IMR-90 (cell line): ENCODE data around the gene LTBP1. TPM values are rescaled to one million over a fixed set of nuclear protein-coding genes. Genes with fewer than 3 reads are reported as not detected.

Source experiments
- ATAC-seq: fragments of 200-7000 bp; cut with Tn5 transposase; 2 replicates; pipeline ENCODE4 v1.9.1; 2020; ENCODE audit warnings: low read depth, mild to moderate bottlenecking, moderate library complexity
- BruUV-seq: library from RNA; stranded (reverse); fragments of 400-500 nt; replicated peaks from 2 replicates; lab custom pipeline; 2021; lab: Mats Ljungman, UMichigan
- CTCF ChIA-PET: fragments of 300-600 bp; formaldehyde crosslinking; extraction: SDS; loops from one replicate; lab custom pipeline; 2021; ENCODE audit warnings: antibody characterized with exemption; lab: Yijun Ruan, JAX
- POLR2A ChIA-PET: fragments of 300-600 bp; sonication (Branson Sonifier 250); formaldehyde crosslinking; loops from one replicate; lab custom pipeline; 2022; ENCODE audit warnings: antibody characterized with exemption; ENCODE audit not compliant: unreplicated experiment; lab: Charles Lee
- DNase-seq: peaks from one replicate; pipeline ENCODE4 v3.0.0; 2013
- H2AFZ ChIP-seq: replicated peaks from 2 replicates; pipeline ENCODE3; 2013; ENCODE audit warnings: low read length, mild to moderate bottlenecking; ENCODE audit not compliant: poor library complexity
- H2AK5ac ChIP-seq: 2 replicates; pipeline ENCODE4 v1.6.1; 2013; ENCODE audit warnings: low read depth, low read length, inconsistent platforms
- H2AK9ac ChIP-seq: replicated peaks from 2 replicates; pipeline ENCODE3; 2013; ENCODE audit warnings: mild to moderate bottlenecking, low read depth, low read length, moderate library complexity; ENCODE audit not compliant: poor library complexity
- H2BK120ac ChIP-seq: 2 replicates; pipeline ENCODE4 v1.6.1; 2013; ENCODE audit warnings: low read depth, low read length, inconsistent platforms
- H2BK15ac ChIP-seq: 3 replicates; pipeline ENCODE4 v1.6.1; 2013; ENCODE audit warnings: low read depth, low read length, inconsistent platforms
- H2BK20ac ChIP-seq: 2 replicates; pipeline ENCODE4 v1.6.1; 2013; ENCODE audit warnings: low read depth, mild to moderate bottlenecking, inconsistent platforms, low read length, moderate library complexity
- H2BK5ac ChIP-seq: 2 replicates; pipeline ENCODE4 v1.6.1; 2013; ENCODE audit warnings: mild to moderate bottlenecking, low read depth, low read length, inconsistent platforms; ENCODE audit not compliant: poor library complexity, severe bottlenecking
- H3K14ac ChIP-seq: replicated peaks from 2 replicates; pipeline ENCODE4 v1.6.1; 2013; ENCODE audit warnings: low read depth, low read length, inconsistent platforms
- H3K18ac ChIP-seq: 2 replicates; pipeline ENCODE4 v1.6.1; 2013; ENCODE audit warnings: low read depth, low read length, control low read depth
- H3K23ac ChIP-seq: 2 replicates; pipeline ENCODE4 v1.6.1; 2013; ENCODE audit warnings: low read depth, low read length, inconsistent platforms
- H3K27ac ChIP-seq: 2 replicates; pipeline ENCODE4 v1.5.1; 2013; ENCODE audit warnings: mild to moderate bottlenecking, control low read depth, low read length; ENCODE audit not compliant: insufficient read depth
- H3K27me3 ChIP-seq: 2 replicates; pipeline ENCODE4 v1.6.1; 2013; ENCODE audit warnings: low read length; ENCODE audit not compliant: control insufficient read depth, insufficient read depth
- H3K36me3 ChIP-seq: 2 replicates; pipeline ENCODE4 v1.6.1; 2013; ENCODE audit warnings: low read length, mixed read lengths; ENCODE audit not compliant: control insufficient read depth, insufficient read depth
- H3K4ac ChIP-seq: 2 replicates; pipeline ENCODE4 v1.6.1; 2013; ENCODE audit warnings: low read depth, low read length, inconsistent platforms
- H3K4me1 ChIP-seq: 2 replicates; pipeline ENCODE4 v1.6.1; 2013; ENCODE audit warnings: low read length, mixed read lengths; ENCODE audit not compliant: control insufficient read depth, insufficient read depth
- H3K4me2 ChIP-seq: 2 replicates; pipeline ENCODE4 v1.6.1; 2013; ENCODE audit warnings: low read depth, mild to moderate bottlenecking, control low read depth, low read length, moderate library complexity
- H3K4me3 ChIP-seq: 2 replicates; pipeline ENCODE4 v1.5.1; 2013; ENCODE audit warnings: low read depth, mild to moderate bottlenecking, control low read depth, low read length, moderate library complexity; ENCODE audit not compliant: insufficient read depth
- H3K56ac ChIP-seq: 2 replicates; pipeline ENCODE4 v1.6.1; 2013; ENCODE audit warnings: low read length, inconsistent platforms; ENCODE audit not compliant: insufficient read depth; ENCODE audit errors: extremely low read depth
- H3K79me1 ChIP-seq, 2 experiments: 2 replicates each; pipeline ENCODE4 v1.6.1; 2013; ENCODE audit warnings: low read length in 2 of 2, inconsistent platforms in 1 of 2, low read depth in 1 of 2
- H3K9ac ChIP-seq: 2 replicates; pipeline ENCODE4 v1.6.1; 2013; ENCODE audit warnings: low read depth, low read length, control low read depth
- H3K9me1 ChIP-seq: 2 replicates; pipeline ENCODE4 v1.6.1; 2013; ENCODE audit warnings: low read length, inconsistent platforms; ENCODE audit not compliant: insufficient read depth
- H3K9me3 ChIP-seq: 2 replicates; pipeline ENCODE4 v1.6.1; 2013; ENCODE audit warnings: low read length; ENCODE audit not compliant: control insufficient read depth, insufficient read depth
- H4K20me1 ChIP-seq: 2 replicates; pipeline ENCODE4 v1.6.1; 2013; ENCODE audit warnings: low read length, inconsistent platforms; ENCODE audit not compliant: insufficient read depth
- H4K5ac ChIP-seq: 2 replicates; pipeline ENCODE4 v1.6.1; 2013; ENCODE audit warnings: mild to moderate bottlenecking, low read depth, low read length, control low read depth
- H4K8ac ChIP-seq, 2 experiments: 2 replicates each; pipeline ENCODE4 v1.6.1; 2013; ENCODE audit warnings: low read depth in 2 of 2, low read length in 2 of 2, control low read depth in 1 of 2, inconsistent platforms in 1 of 2
- H4K91ac ChIP-seq: 2 replicates; pipeline ENCODE4 v1.6.1; 2013; ENCODE audit warnings: low read depth, low read length, inconsistent platforms; ENCODE audit not compliant: insufficient read depth
- BHLHE40 ChIP-seq: fragments of 150-350 bp; IDR thresholded peaks from 2 replicates; pipeline ENCODE4 v1.6.1; 2016; ENCODE audit warnings: mild to moderate bottlenecking, low read depth, low read length
- CEBPB ChIP-seq: IDR thresholded peaks from 2 replicates; pipeline ENCODE4 v1.6.1; 2012; ENCODE audit warnings: low read depth, low read length, improper control_type of control experiment
- MAZ ChIP-seq: IDR thresholded peaks from 2 replicates; pipeline ENCODE4 v1.6.1; 2012; ENCODE audit warnings: low read depth, mild to moderate bottlenecking, low read length, improper control_type of control experiment, moderate library complexity, borderline replicate concordance
- POLR2A ChIP-seq: IDR thresholded peaks from 2 replicates; pipeline ENCODE4 v1.6.1; 2012; ENCODE audit warnings: mild to moderate bottlenecking, low read depth, low read length
- RAD21 ChIP-seq: IDR thresholded peaks from 2 replicates; pipeline ENCODE4 v1.6.1; 2012; ENCODE audit warnings: low read length, improper control_type of control experiment
- RFX5 ChIP-seq: IDR thresholded peaks from 2 replicates; pipeline ENCODE4 v1.8.0; 2012; ENCODE audit warnings: low read depth, mild to moderate bottlenecking, low read length, moderate library complexity
- WGBS, 2 experiments: methylation state at CpG; one replicate each; pipeline versions ENCODE4 v1.1.5 to v1.1.7; 2013; ENCODE audit warnings: missing lambda C conversion rate in 2 of 2; ENCODE audit not compliant: insufficient read length in 1 of 2; ENCODE audit errors: extremely low coverage in 2 of 2; 5-methylcytosine and 5-hydroxymethylcytosine counted together
- dilution Hi-C: fragments of 300-500 bp; cut with HindIII; formaldehyde crosslinking; loops from one replicate; pipeline ENCODE4 v1.14.3; 2018; ENCODE audit warnings: low sequenced_read_pairs; ENCODE audit not compliant: unreplicated experiment
- in situ Hi-C: fragments of 300-500 bp; cut with MboI; formaldehyde crosslinking; loops from 3 replicates; pipeline ENCODE4 v1.14.3; 2019; ENCODE audit warnings: low sequenced_read_pairs, inconsistent platforms, mixed read lengths
- intact Hi-C: fragments of 100-400 bp; cut with micrococcal nuclease; formaldehyde crosslinking; loops from 2 replicates; pipeline ENCODE4 v1.10.0; 2022
- polyA plus RNA-seq, 3 experiments: library from polyadenylated mRNA; depleted of rRNA; stranded (reverse); fragments of >200 nt; gene quantifications; 2 replicates each; pipeline ENCODE4 v1.2.3, GENCODE V29; 2012; ENCODE audit warnings: low replicate concordance in 1 of 3
- total RNA-seq: library from RNA; depleted of rRNA; stranded (reverse); fragments of >200 nt; gene quantifications from 2 replicates; pipeline ENCODE4 v1.2.3, GENCODE V29; 2012

Gene LTBP1
- total and polyA plus RNA-seq, 2 of the 4 experiments (the other 2 are of a cell fraction), result 235 to 326 TPM

GRCh38 chr2:33083699-33084387 lies 137.1 kb downstream of the LTBP1 start:
- BruUV-seq, result no TSS peak
- no peak for TF ChIP-seq POLR2A
- TF ChIP-seq MAZ, result no peak
- TF ChIP-seq BHLHE40, result no peak
- no peak for TF ChIP-seq RFX5
- TF ChIP-seq CEBPB, result no peak
- no peak for TF ChIP-seq RAD21
- peaks cover 10% of the 10 kb centered on the region for H3K9me1 ChIP-seq
- no peaks in the 10 kb centered on the region for H3K27me3 ChIP-seq
- H2AK5ac ChIP-seq, result no peak overlapping the region
- H3K4me3 ChIP-seq, result no peak overlapping the region
- H3K27ac ChIP-seq, result no peak overlapping the region
- no peak overlapping the region for H2BK20ac ChIP-seq
- no peak overlapping the region for H2BK15ac ChIP-seq
- POLR2A ChIA-PET, result no interaction called here
- no peak overlapping the region for H3K4me2 ChIP-seq
- no peak overlapping the region for H2BK5ac ChIP-seq
- CTCF ChIA-PET, result no interaction called here
- H3K23ac ChIP-seq, result 0 out of 2 replicates have a peak overlapping the region, but pooled peaks have one; percentile 11
- no peaks in the 10 kb centered on the region for H3K9me3 ChIP-seq
- H4K8ac ChIP-seq, result no peak overlapping the region
- H3K56ac ChIP-seq, result no peak overlapping the region
- WGBS, 2 experiments, result 90% methylated on average over 2 of the region's 6 CpGs; no CpG with 5 or more reads in 1 of the 2 experiments
- H3K4me1 ChIP-seq, result peaks cover 10% of the 10 kb centered on the region
- no peak overlapping the region for H2AK9ac ChIP-seq
- no peak overlapping the region for H2AFZ ChIP-seq
- intact Hi-C loops (no loop called here), dilution Hi-C loops (no loop called here), in situ Hi-C loops (no loop called here)
- H4K20me1 ChIP-seq, result no peaks in the 10 kb centered on the region; the same call in 1 of the 2 replicates
- ATAC-seq, result no peak
- H3K9ac ChIP-seq, result no peak overlapping the region
- H3K14ac ChIP-seq, result no peak overlapping the region
- no peak for DNase-seq
- no peak overlapping the region for H2BK120ac ChIP-seq
- H4K5ac ChIP-seq, result no peak overlapping the region
- H4K91ac ChIP-seq, result no peak overlapping the region
- H3K18ac ChIP-seq, result no peak overlapping the region
- no peak overlapping the region for H3K4ac ChIP-seq
- H3K36me3 ChIP-seq, result no peaks in the 10 kb centered on the region
- H3K79me1 ChIP-seq, result peaks cover 21 to 39% of the 10 kb centered on the region in 2 experiments
